Transverse colon (tissue), 4 donors: ENCODE measurements around the gene PLAGL2. TPM values are rescaled to one million over a fixed set of nuclear protein-coding genes. Genes with fewer than 3 reads are reported as not detected.

Source experiments
- DNase-seq: peaks from one replicate; pipeline ENCODE4 v3.0.0-alpha.2; 2019
- H3K27ac ChIP-seq, 4 donors: fragments of 200-600 bp; sonication (generic); 2 replicates each; pipeline ENCODE4 v1.5.1; 2016 to 2018; ENCODE audit warnings: inconsistent platforms in 4 of 4
- H3K27me3 ChIP-seq: fragments of 200-600 bp; sonication (generic); 2 replicates; pipeline ENCODE4 v1.5.1; 2017; ENCODE audit warnings: inconsistent platforms
- H3K36me3 ChIP-seq, 4 donors: fragments of 200-600 bp; sonication (generic); 2 replicates each; pipeline ENCODE4 v1.5.1; 2017 to 2019; ENCODE audit warnings: inconsistent platforms in 4 of 4
- H3K4me1 ChIP-seq, 4 donors: fragments of 200-600 bp; sonication (generic); 2 replicates each; pipeline ENCODE4 v1.5.1; 2017 to 2020; ENCODE audit warnings: inconsistent platforms in 4 of 4
- H3K4me3 ChIP-seq, 4 donors: fragments of 200-600 bp; sonication (generic); 1 replicate in 1 of 4; 2 replicates in 3 of 4; pipeline versions ENCODE4 v1.5.1 to v1.6.1; 2017 to 2019; ENCODE audit warnings: inconsistent platforms in 4 of 4
- H3K9me3 ChIP-seq, 2 donors: fragments of 200-600 bp; sonication (generic); 2 replicates each; pipeline ENCODE4 v1.5.1; 2017 to 2019; ENCODE audit warnings: inconsistent platforms in 2 of 2
- CTCF ChIP-seq, 5 experiments: fragments of 200-600 bp in 3 of 5; fragments of 450-650 bp in 2 of 5; sonication (generic) in 3 of 5; IDR thresholded peaks; 1 replicate in 2 of 5; 2 replicates in 3 of 5; pipeline ENCODE4 v1.5.1; 2016 to 2017; ENCODE audit warnings: antibody characterized with exemption in 5 of 5, inconsistent platforms in 3 of 5, mild to moderate bottlenecking in 2 of 5, moderate library complexity in 1 of 5
- EP300 ChIP-seq: sonication (generic); formaldehyde crosslinking; IDR thresholded peaks from one replicate; pipeline ENCODE4 v1.6.1; 2017; ENCODE audit warnings: antibody characterized with exemption, low read depth
- POLR2A ChIP-seq: fragments of 450-650 bp; IDR thresholded peaks from one replicate; pipeline ENCODE4 v1.6.1; 2016; ENCODE audit warnings: antibody characterized with exemption, mild to moderate bottlenecking, moderate library complexity
- POLR2AphosphoS5 ChIP-seq, 3 donors: sonication (generic); formaldehyde crosslinking; IDR thresholded peaks; one replicate each; pipeline ENCODE4 v1.6.1; 2016; ENCODE audit warnings: antibody characterized with exemption in 3 of 3
- WGBS, 2 donors: methylation state at CpG; one replicate each; pipeline ENCODE4 v1.1.5; 2018; ENCODE audit warnings: low coverage in 1 of 2; 5-methylcytosine and 5-hydroxymethylcytosine counted together
- in situ Hi-C, 4 donors: fragments of 200-750 bp; cut with MboI; loops; one replicate each; pipeline versions ENCODE4 v1.15.0 to v1.15.1; 2017; ENCODE audit warnings: low sequenced_read_pairs in 3 of 4, low pct_ligation_motif_present in 1 of 4, low pct_unique_long_range_greater_than_20kb in 1 of 4
- intact Hi-C: fragments of 100-400 bp; cut with DNase I; formaldehyde crosslinking; loops from one replicate; pipeline ENCODE4 v1.15.1; 2023; ENCODE audit warnings: low total_unique reads
- total RNA-seq, 4 donors: library from RNA; depleted of rRNA; stranded (reverse); fragments of >200 nt; gene quantifications; one replicate each; pipeline ENCODE4 v1.1.0, GENCODE V29; 2016

Gene PLAGL2
- total RNA-seq, 4 donors from 2014 or later: 6.6 to 24.9 (median 11.8) TPM

- H3K9me3 ChIP-seq: no peaks in the 10 kb centered on the region
- H3K27ac ChIP-seq: no peak overlapping the region
- H3K4me1 ChIP-seq: no peaks in the 10 kb centered on the region
- in situ Hi-C loops (no loop called here), intact Hi-C loops (no loop called here)
- no peak overlapping the region for H3K4me3 ChIP-seq
- no peak for TF ChIP-seq CTCF (IDR thresholded peaks at IDR 0.05)
- TF ChIP-seq POLR2A: no peak
- TF ChIP-seq EP300: no peak
- no peak for TF ChIP-seq POLR2AphosphoS5 (IDR thresholded peaks at IDR 0.05)
- peaks cover 0 to 39% (median 17%) of the 10 kb centered on the region in 4 donors for H3K36me3 ChIP-seq
- no peak for DNase-seq
- H3K27me3 ChIP-seq: no peaks in the 10 kb centered on the region
- WGBS, 2 donors: 89 to 90% methylated on average over 2 to 21 of the region's 21 CpGs
These were observed 42.4 kb downstream of the PLAGL2 start for GRCh38 chr20:32164984-32165735.

- Histone ChIP-seq H3K27me3 (no peaks in the 10 kb centered on the region), H3K4me1 (no peaks in the 10 kb centered on the region), H3K4me3 (no peak overlapping the region), H3K9me3 (no peaks in the 10 kb centered on the region), H3K27ac (no peak overlapping the region), H3K36me3 (peaks cover 0 to 46% (median 19%) of the 10 kb centered on the region in 4 donors)
- in situ Hi-C loops (no loop called here), intact Hi-C loops (no loop called here)
- TF ChIP-seq CTCF (IDR thresholded peaks at IDR 0.05) (no peak), POLR2AphosphoS5 (IDR thresholded peaks at IDR 0.05) (no peak), POLR2A (no peak), EP300 (no peak)
- no peak for DNase-seq
- WGBS, 2 donors: 82 to 96% methylated on average over 4 to 5 of the region's 5 CpGs
These were observed 43.6 kb downstream of the PLAGL2 start for GRCh38 chr20:32163951-32164350.

GRCh38 chr20:32162351-32162750 is 45.2 kb downstream of the PLAGL2 start:
- H3K27ac ChIP-seq: no peak overlapping the region
- WGBS, 2 donors: 47% methylated on average over 3 of the region's 3 CpGs; no CpG with 5 or more reads in 1 of the 2 donors
- DNase-seq: no peak
- H3K36me3 ChIP-seq: peaks cover 0 to 59% (median 24%) of the 10 kb centered on the region in 4 donors
- no peaks in the 10 kb centered on the region for H3K27me3 ChIP-seq
- TF ChIP-seq CTCF (IDR thresholded peaks at IDR 0.05) (no peak), POLR2A (no peak), EP300 (no peak), POLR2AphosphoS5 (IDR thresholded peaks at IDR 0.05) (no peak)
- no peaks in the 10 kb centered on the region for H3K4me1 ChIP-seq
- H3K4me3 ChIP-seq: no peak overlapping the region
- in situ Hi-C loops (no loop called here), intact Hi-C loops (no loop called here)
- no peaks in the 10 kb centered on the region for H3K9me3 ChIP-seq

GRCh38 chr20:32160341-32160740 is 47.2 kb downstream of the PLAGL2 start:
- Histone ChIP-seq H3K4me1 (peaks cover 0 to 4% (median 0%) of the 10 kb centered on the region in 4 donors), H3K27ac (no peak overlapping the region), H3K9me3 (no peaks in the 10 kb centered on the region), H3K4me3 (no peak overlapping the region), H3K27me3 (no peaks in the 10 kb centered on the region), H3K36me3 (peaks cover 0 to 52% (median 16%) of the 10 kb centered on the region in 4 donors)
- intact Hi-C loops: no loop called here
- DNase-seq: no peak
- in situ Hi-C loops: no loop called here
- no peak for TF ChIP-seq POLR2AphosphoS5 (IDR thresholded peaks at IDR 0.05)
- TF ChIP-seq POLR2A: no peak
- TF ChIP-seq EP300: no peak
- TF ChIP-seq CTCF (IDR thresholded peaks at IDR 0.05): no peak
- WGBS, 2 donors: 94% methylated on average over 5 of the region's 5 CpGs; no CpG with 5 or more reads in 1 of the 2 donors
